ENCODE data around the gene PLCH2.
A peak's percentile ranks its signal among the peaks of the same experiment; 100 is the strongest.
"Not testable (repeated sequence)": the region's sequence is repeated elsewhere in the genome, so short reads cannot be mapped to it uniquely, and the experiment has no call there.

PLCH2 gene, protein sequence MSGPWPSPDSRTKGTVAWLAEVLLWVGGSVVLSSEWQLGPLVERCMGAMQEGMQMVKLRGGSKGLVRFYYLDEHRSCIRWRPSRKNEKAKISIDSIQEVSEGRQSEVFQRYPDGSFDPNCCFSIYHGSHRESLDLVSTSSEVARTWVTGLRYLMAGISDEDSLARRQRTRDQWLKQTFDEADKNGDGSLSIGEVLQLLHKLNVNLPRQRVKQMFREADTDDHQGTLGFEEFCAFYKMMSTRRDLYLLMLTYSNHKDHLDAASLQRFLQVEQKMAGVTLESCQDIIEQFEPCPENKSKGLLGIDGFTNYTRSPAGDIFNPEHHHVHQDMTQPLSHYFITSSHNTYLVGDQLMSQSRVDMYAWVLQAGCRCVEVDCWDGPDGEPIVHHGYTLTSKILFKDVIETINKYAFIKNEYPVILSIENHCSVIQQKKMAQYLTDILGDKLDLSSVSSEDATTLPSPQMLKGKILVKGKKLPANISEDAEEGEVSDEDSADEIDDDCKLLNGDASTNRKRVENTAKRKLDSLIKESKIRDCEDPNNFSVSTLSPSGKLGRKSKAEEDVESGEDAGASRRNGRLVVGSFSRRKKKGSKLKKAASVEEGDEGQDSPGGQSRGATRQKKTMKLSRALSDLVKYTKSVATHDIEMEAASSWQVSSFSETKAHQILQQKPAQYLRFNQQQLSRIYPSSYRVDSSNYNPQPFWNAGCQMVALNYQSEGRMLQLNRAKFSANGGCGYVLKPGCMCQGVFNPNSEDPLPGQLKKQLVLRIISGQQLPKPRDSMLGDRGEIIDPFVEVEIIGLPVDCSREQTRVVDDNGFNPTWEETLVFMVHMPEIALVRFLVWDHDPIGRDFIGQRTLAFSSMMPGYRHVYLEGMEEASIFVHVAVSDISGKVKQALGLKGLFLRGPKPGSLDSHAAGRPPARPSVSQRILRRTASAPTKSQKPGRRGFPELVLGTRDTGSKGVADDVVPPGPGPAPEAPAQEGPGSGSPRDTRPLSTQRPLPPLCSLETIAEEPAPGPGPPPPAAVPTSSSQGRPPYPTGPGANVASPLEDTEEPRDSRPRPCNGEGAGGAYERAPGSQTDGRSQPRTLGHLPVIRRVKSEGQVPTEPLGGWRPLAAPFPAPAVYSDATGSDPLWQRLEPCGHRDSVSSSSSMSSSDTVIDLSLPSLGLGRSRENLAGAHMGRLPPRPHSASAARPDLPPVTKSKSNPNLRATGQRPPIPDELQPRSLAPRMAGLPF (N-terminal part only)

DNA sequence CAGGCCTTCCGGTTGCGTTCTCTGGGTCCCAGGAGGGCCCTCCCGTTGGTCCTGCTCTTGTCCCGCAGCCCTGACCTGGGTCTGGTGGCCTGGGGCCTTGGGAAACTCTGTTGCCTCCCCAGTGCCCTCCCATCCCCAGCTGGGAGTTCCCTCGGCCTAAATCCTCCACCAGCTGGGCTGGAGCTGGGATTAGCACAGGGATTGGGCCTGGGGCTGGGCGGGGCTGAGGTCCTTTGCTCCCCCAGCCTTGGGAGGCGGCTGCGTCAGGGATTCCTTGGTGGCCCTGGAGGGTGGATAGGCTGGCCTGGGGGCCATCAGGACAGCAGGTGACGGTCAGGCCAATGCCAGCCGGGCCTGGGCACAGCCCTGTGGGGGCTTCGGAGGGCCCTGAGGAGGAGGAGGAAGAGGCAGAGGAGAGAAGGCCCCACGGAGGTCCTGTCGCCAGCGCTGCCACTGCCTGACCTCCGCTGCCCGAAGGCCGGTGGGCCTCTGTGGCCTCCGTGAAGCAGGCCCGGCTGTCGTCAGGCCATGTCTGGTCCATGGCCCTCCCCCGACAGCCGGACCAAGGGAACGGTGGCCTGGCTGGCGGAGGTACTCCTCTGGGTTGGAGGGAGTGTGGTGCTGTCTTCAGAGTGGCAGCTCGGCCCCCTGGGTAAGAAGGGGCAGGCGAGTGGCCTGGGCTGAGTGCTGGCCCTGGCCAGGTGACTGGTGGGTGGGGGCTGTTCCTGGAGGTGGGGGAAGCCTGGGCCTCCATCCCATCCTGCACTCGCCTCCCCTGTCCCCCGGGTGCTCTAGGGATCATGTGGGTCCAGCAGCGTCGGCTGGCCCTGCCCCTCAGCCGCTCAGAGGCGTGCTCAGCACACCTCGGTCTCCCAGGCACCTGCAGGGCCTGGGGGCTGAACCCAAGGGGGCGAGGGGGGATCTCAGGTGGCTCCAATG is at the start of gene PLCH2:
TSS of gene PLCH2 (plus strand) at position 229 of the 939 bp plus-strand sequence. CDS start at position 529, 300 bp downstream.
- DNase-seq = no peak

DNA sequence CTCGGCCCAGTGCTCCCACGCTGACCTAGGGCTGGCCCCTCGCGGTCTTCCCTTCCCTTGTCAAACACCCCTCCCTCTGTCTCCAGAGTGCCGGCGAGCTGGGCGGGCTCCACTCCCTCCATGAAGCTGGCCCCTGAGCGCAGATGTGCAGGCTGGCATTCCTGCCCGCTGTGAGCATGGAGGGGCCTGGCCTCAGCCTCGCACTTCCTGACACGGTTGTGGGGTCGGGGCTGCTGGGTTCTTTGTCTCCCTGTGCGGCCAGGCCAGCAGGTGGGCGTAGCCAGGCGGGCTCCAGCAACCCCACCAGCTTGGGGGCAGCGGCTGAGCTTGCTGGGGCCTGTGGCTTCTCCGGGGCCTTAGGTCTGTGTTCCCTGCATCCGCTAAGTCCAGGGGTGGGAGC is 49.5 kb upstream of the PLCH2 start:
- DNase-seq = no peak

DNA sequence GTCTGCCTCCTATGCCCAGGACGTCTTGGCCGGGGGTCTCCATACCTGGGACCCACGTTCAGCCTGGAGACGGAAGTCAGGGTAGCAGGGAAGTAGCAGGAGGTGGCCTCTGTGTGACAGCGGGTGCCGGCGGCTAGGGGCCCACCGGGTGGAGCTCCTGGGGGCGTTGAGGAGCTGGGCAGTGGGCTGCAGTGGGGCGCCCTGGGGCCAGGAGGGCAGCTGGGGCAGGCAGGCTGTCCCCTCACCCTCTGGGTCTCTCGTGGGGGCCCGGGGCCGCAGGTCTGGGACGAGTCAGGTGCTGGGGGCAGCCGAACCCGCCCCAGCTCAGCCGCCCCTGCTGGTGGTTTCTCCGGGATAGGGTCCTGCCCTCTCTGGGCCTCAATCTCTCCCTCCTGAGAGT is 49.0 kb upstream of the PLCH2 start:
- no peak for DNase-seq

DNA sequence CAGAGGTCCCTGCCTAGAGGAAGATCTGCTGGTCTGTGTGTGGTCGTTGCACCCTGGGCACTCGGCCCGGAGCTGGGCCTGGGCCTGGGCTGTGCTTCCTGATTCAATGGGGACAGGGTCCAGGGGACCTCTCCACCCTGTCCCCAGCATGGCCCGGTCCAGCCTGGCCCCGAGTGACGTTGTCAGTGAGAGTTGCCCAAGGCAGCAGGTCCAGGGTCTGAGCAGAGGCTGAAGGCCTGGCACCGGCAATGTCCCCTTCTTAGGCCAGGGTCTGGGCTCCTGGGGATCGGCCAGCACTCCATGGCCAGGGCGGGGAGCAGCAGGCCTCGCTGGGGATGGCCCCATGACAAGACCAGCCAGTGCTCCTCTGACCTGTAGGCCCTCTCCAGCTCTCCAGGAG is 48.1 kb upstream of the PLCH2 start:
- no peak for DNase-seq

DNA sequence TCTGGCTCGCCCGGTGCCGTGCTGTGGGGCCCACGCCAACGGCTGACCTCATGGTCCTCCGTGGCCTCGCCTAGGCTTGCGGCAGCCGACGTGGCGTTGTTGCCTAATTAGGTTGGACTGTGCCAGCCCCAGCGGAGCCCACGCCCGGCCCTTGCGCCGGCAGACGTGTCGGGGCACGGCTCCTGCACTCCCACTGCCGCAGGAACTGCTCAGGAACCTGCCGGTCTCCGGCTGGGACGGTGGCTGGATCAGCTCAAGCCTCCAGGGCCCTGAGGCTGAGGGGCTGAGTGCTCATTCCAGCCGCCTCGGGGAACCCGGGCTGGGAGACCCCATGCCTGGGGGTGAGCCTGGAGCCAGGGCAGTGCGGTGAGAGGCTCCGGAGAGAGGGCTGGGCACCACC is 47.6 kb upstream of the PLCH2 start:
- DNase-seq = no peak

DNA sequence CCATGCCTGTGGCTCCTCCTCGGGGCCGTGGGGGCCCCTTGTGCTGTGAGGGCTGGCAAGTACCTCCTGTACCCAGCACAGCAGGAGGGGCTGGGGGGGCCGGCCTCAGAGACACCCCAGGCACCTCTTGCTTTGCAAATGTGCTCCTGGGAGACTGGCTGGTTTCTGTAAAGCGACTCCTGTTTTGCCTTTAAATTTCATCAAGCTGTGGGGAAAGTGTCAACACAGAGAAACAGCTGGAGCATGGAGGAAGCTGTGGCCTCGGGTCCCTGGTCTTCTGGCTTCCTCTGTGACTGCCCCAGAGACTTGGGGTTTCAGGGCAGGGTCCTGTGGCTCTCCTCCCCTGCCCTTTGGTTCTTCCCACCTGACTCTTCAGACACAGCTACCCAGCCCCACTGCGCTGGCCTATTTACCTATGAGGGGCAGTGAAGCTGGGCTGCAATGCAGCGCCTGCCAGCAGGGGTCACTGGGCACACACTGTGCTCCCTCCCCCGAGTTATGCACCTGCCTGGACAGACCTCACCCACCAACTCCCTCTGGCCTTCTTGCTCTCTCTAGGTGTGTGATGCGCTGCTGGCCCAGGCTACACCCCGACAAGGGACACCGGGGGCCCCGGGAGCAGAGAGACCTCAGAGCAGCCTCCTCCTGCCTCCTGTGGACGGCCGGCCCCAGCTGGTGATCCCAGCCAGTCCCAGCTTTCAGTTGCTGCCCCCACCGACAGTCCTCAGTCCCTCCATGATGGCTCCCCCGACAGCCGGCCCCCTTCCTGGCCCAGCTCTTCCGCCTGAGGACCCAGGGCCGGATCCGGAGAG is 46.1 kb upstream of the PLCH2 start:
- DNase-seq = no peak

DNA sequence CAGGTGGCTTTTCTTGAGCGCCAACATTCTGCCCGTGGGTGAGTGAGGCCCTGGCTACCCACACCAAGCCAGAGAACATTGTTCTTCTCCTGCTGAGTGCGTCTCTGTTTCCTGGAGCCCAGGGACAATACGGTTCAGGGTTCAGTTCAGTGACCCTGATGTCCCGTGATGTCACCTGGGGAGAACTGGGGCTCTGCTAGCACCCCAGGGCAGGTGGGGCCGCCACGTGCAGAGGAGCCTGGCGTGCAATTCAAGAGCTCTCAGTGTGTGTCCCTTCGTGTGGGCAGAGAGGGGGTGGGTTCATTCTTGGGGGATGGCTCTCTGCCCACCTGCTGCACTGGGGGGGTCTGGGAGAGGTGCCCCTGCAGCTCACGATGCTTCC is 45.5 kb upstream of the PLCH2 start:
- no peak for DNase-seq

DNA sequence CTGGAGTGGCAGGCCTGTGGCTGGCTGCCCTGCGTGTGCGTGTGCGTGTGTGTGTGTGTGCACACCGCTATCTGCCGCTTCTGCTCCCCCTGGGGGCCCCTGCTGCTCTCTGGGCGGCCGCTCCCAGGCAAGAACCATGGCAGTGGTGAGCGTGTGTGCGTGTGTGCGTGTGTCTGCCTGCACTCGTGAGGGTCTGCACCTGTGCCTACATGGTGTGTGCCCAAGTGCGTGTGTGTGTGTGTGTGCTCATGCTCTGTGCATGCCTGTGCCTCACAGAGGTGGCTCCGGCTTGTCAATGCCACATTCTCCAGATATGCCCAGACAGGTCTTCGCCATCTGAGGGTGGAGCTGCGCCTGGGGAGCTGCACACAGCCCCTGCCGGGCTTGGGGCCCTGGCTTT is 45.0 kb upstream of the PLCH2 start:
- no peak for DNase-seq

DNA sequence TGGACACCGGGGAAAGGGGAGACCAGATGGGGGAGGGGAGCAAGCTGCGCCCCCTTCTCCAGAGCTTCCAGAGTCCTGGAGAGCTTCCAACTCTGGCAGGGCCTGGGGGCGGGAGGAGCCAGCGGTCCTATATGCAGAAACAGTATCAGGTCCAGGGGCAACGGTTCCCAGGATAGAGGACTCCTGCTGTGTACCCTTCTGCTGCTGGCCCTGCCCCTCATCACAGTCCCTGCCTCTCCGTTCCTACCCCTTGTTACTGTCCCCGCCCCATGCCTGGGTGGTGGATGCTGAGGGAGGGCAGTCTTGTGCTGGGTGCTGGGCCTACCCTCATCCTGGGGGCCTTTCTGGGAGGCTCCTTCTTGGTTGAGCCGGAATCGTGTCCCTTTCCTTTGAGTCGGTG is 44.6 kb upstream of the PLCH2 start:
- DNase-seq = peak in 1 of 2 experiments; percentile 37

DNA sequence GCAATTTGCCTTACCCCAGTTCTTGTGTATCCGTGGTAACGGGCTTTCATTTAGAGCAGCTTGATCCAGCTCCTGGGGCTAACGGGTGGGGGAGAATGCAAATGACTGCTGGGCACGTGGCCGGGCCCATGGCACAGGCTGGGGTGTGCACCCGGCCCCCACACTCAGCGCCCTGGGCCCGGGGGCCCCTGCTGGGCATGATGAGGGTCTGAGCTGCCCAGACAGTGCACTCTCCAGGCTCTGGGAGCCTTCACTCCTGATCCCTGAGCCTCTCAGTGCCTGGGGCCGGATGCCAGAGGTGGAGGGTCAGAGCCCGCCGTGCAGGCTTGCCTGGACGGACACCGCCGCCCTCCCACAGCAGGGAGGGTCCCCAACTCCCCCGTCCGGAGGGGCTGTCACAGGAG is 43.6 kb upstream of the PLCH2 start:
- DNase-seq = no peak

DNA sequence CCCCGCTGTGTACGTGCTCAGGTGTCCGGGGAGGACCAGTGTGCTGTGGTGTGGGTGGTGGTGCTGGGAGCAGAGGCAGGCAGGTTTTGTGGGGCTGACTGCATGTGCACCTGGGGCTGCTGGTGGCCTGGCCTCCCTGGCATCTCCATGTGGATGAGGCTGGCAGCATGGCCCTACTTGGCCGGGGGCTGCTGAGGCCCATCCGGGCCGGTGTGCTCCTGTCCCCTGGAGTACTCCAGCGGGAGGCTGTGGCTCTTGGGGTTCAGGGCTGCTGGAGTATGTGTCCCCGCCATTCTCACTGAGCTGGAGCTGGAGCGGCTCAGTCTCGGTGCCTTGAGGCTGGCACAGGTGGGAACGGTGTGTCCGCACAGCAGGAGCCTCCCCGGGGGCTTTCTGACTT is 42.9 kb upstream of the PLCH2 start:
- DNase-seq = no peak

DNA sequence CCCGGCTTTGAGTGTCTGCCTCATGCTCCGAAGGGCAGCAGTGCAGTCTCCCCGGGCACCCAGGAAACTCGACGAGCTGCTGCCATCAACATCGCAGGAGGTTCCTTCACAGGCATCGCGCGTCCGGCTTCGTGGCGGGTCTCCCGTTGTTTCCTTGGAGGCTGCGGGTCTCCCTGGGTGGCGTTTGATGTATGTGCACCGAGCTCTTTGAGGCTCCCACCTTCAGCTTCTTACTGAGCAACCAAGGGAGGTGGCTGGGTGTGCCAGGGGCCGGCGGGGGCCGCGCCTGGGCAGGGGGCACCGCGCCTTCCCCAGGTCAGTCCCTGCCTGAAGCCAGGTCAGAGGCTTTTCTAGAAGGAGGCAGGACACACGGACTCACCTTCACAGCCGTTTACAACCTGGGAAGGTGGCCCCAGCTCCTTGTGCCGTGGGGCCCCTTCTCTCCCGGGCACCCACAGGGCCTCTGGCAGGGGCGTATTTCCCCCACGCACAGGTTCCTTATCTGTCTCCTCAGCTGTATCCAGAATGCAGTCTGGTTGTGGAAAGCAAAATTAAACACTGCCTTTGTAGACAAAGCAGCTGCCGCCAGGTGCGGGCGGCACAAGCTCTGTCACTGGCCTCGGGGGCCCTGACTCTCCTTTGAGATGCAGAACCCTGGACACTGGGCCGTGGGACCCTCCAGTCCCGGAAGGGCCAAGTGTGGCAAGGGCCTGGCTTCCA is 42.0 kb upstream of the PLCH2 start:
- DNase-seq = no peak

DNA sequence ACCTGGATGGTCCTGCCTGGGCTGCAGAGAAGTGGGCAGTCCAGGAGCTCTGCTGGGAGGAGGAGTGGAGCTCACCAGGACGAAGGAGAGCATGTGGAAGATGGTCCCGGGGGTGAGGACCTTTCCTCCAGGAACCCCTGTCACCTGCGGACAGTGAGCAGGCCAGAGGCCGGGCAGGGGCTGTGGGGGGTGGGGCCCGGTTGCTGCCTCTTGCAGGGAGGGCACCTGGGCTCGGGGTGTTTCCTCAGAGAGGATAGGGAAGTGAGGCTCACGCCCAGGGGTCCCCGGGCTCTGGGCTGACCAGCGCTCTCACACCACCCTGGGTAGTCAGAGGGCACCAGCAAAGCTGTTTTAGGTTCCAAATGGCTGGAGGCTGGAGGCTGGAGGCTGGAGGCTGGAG is 41.0 kb upstream of the PLCH2 start:
- no peak for DNase-seq

DNA sequence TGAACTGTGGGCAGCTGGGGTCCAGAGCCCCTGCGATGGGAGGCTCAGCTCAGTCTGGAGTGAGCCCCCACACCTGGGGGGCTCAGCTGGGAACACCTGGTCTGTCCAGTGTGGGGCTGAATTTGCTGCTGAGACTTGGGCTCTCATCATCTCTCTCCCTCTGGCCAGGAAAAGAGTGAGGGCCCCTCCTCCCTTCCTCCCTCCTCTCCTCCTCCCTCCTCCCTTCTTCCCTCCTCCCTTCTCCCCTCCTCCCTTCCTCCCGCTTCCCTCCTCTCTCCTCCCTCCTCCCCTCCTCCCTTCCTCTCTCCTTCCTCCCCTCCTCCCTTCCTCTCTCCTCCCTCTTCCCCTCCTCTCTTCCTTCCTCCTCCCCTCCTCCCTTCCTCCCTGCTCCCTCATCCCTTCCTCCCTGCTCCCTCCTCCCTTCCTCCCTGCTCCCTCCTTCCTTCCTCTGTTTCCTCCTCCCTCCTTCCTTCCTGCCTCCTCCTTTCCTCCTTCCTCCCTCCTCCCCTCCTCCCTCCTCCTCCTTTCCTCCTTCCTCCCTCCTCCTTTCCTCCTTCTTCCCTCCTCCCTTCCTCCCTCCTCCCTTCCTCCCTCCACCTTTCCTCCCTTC is 40.2 kb upstream of the PLCH2 start:
- no peak for DNase-seq

DNA sequence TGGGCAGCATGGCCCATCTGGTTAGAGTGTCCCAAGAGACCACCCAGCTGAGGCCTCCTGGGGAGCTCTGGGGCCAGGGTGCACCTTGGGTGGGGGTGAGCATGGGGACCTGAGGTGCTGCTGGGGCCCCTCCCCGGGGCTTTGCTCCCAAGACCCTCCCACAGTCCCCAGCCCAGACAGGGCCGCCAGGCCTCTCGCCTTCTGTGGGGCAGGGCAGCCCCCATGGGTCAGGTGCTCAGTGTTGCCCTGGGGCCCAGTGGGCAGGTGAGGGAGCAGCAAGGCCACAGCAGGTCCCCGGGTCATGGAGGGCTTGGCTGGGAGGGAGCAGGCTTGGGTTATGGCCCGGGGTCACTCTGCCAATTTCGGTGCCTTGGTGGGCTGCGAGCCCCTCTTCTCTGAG is 39.2 kb upstream of the PLCH2 start:
- DNase-seq = no peak

DNA sequence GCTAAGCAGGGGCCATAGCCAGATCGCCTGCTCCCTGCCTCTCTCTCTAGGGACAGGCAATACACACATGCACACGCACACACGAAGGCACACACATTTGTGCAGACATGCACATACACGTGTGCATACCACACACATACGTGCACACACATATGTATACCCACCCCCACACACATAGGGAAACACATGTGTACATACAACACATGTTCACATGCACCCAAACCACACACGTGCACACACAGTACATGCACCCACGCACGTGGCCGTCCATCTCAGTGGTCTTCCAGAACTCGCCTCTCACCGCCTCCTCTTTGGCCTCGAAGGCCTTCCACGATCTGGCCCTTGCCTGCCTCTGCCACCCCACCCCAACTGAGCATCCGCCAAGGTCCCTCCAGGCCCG is 38.5 kb upstream of the PLCH2 start:
- DNase-seq = no peak

DNA sequence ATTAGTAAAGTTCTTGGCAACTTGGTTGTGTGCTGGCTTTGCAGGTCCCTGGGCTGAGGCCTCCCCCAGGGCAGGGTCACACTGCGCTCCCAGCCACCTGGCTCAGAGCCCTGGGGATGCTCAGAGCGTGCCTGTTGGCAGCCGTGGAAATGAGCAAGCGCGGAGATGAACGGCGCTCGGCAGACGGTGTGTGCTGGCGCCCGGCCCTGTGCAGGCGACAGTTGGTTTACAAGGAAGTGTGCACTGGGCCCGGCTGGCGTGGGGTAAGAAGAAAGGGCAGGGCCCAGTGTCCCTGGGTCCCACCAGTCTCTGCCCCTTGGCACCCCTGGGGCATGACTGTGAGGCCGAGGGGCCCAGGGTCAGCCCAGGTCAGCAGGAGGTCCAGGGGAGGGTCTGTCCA is 38.1 kb upstream of the PLCH2 start:
- peak; percentile 28 to 89 for DNase-seq

DNA sequence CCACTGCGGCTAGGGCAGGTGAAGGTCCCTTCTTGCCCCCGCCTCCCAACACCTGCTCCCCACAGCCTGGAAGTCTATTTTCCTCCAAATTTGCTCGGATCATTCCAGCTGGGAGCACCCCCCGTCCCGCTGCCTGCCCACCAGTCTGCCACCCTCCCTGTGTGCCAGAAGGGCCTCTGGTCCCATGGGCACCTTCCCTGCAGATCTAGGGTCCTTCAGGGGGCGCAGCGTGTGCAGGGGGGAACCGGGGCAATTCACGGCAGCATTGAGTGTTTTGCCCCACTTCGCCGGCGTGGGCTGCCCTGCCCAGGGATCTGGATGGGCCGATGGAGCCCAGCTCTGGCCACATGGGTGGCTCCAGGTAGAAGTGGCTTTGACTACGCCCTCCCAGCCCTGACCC is 37.4 kb upstream of the PLCH2 start:
- no peak for DNase-seq

DNA sequence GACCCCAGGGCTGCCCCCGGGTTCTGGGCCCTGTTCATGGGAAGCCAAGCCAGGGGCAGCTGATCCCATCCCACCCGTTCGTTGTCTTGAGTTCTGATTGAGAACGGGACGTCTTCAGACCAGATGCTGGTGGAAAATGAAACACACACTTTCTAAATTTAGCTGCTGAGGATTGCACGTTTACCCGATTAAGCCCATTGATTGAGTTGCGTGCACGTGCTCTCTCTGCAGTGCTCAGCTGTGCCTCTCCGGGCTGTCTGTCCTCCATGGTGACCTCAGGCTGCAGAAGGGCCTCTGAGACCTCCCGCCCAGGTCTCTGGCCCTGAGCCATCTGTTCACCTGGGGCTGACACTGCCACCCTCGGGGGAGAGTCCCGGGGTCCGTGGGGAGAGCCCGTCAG is 36.7 kb upstream of the PLCH2 start:
- DNase-seq = no peak

DNA sequence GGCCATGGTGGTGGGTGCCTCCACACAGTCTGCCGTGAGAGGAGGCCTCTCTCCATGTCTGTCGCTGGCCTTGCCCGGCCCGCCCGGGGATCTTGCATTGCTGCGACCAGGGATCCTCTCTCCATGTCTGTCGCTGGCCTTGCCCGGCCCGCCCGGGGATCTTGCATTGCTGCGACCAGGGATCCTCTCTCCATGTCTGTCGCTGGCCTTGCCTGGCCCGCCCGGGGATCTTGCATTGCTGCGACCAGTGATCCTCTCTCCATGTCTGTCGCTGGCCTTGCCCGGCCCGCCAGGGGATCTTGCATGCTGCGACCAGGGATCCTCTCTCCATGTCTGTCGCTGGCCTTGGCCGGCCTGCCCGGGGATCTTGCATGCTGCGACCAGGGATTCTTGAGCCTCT is 35.7 kb upstream of the PLCH2 start:
- not testable (repeated sequence) for DNase-seq
